Stimulated activated CD8-positive, alpha-beta memory T cell treated with anti-CD3 and anti-CD28 coated beads, Interleukin-7, amount 100 ng/mL, for 4 hours (primary cell): Measurements from ENCODE around the gene CCL18.
"Not testable (repeated sequence)": the region's sequence is repeated elsewhere in the genome, so short reads cannot be mapped to it uniquely, and the experiment has no call there.

Experiments
- DNase-seq, 2 donors: peaks; one replicate each; pipeline ENCODE4 v3.0.0-alpha.2; 2020; ENCODE audit warnings: low read depth in 2 of 2

Gene CCL18

DNA sequence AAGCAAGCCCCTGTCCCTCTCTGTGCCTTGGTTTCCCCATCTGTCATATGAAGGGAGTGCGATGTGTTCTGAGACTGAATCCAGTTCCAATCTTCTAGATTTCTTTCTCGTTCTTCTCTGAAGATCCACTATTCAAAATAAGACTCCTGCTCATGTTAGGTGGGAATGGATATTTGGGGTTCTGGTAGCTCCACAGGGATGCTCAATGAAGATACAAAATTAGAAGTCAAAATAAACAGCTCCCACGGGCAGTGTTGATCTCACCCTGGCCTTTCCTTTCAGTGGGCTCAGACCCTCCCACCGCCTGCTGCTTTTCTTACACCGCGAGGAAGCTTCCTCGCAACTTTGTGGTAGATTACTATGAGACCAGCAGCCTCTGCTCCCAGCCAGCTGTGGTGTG lies 40.2 kb downstream of the CCL18 start:
- not testable (repeated sequence) for DNase-seq

DNA sequence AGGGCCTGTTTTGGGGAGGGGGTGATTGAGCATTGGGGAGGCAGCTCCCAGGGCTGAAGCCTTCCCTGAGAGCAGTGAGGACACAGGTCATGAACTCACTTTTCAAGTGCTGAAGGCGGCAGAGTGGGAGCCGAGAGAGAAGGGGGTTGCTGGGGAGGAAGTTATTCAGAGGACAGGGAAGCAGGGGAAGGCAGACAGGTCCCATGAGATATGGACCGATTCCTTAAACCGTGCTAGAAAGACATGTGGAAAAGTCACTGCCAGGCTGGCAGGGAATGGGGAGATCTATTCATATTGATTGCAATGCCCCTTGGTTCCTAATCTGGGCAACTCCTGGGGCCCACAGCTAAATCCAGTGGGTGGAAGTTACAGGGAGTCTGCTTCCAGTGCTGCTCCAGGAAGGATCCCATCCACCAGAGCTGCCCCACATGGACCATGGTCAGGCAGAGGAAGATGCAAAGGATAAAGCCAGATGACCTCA lies 40.7 kb downstream of the CCL18 start:
- no peak for DNase-seq

DNA sequence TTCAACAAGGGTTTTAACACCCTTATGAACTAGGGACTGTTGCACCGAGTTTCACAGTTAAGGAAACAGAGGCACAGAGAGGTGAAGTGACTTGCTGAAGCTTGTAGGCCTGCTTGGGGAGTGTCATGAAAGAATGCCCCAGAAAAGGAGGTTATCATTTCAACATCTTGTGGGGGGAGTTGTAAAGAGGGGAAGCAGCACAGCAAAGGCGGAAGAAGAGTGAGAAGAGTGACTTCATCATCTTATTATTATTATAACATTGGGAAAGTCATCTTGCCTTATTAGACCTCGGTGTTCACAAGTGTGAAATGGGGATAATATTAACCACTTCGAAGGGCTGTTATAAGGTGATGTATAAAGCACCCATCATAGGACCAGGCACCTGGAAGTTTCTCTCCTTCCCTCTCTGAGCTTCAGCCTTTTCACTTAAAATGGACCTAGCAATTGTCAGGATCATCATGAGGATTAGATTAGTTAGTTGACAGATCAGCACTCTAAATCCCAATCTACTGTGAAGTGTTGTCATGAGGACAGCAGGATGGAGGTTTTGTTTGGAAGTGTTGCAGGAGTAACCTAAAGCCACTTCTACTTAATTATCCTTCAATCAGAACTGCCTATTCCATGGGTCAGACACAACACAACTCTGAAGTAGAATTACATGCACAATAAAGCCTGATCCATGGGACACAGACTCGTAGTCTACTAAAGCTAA lies 41.9 kb downstream of the CCL18 start:
- DNase-seq = no peak

DNA sequence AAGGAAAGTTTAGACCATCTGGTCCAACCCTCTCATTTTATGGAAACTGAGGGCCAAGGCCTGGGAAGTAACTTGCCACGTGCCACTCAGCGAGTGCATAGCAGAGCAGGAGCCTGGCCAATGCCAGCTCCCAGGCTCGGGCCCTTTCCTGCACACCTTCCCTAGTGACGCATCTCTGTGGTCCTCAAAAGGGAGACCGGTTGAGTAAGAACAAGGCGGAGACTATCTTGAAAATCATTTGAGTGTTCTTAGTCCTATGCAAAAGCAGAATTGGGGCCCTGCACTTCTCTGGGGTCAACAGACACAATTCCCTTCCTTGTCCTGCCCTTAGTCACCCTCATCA lies 42.4 kb downstream of the CCL18 start:
- no peak for DNase-seq

DNA sequence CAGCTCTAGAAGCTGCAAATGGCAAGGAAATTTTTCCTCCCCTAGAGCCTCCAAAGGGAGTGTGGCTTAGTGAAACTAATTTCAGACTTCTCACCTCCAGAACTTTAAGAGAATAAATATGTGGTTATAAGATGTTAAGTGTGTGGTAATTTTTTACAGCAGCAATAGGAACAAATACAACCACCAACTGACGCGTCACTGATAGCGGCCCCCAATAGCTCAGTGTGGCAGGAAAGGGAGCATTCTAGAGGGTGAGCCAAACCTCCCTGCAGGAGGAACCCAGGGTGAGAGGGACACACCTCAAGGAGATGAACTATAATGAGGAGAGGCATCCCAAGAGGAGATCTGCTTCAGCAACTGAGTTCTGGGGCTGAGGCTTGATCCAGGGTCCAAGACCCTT lies 43.6 kb downstream of the CCL18 start:
- DNase-seq = peak in 1 of 2 donors; percentile 26

DNA sequence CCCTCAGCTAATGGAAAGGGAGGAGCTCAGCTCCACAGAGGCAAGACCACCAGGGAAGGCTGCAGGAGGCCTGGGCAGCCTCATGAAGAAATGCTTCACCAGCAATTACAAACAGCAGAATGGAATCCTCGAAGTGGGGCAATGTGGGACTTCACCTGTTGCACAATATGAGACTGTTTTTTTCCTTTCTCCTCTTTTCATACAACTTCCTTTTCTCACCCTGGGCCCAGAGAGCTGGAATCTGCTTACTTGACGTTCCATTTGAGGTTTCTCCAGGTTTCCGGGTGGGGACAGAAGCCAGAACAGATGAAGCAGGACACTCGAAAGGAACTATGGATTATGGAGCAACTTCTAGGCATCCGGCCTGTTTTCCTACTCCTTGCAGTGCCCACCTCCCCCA lies 44.2 kb downstream of the CCL18 start:
- not testable (repeated sequence) for DNase-seq

DNA sequence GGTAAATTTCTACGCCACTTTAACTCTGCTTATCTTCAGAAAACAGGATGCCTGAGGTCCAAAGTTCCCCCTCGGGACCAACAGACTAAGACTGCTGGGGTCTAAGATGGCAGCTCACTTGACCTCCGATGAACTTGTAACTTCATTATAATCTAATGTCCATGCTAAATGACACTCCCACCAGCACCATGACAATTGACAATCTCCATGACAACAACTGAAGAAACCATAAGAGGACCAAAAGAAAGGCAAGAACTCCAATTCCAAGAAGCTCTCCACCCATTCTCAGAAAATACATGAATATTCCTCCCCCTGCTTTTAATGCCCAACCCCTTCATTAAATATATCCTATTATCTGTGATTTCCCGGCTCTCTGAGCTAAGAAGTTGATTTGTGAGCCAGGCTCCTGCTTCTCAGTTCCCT lies 47.0 kb downstream of the CCL18 start:
- no peak for DNase-seq

DNA sequence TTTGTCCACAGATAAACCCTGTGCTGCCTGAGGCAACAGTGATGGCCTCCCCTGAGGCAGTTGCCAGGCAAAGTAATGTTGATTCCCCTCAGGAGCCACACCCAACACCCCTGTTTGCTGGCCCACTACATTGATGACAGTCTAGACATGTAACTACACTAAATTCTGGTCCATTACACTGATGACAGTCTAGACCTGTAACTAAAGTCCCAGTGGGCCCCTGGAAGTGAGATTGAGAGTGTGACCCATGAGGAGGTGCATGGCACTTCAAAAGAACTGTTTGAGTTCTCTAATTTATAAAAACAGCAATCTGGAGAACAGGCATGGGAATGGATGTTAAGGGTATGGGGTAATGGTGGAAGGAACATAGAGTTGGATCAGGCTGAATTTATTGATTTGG lies 48.5 kb downstream of the CCL18 start:
- DNase-seq = no peak

DNA sequence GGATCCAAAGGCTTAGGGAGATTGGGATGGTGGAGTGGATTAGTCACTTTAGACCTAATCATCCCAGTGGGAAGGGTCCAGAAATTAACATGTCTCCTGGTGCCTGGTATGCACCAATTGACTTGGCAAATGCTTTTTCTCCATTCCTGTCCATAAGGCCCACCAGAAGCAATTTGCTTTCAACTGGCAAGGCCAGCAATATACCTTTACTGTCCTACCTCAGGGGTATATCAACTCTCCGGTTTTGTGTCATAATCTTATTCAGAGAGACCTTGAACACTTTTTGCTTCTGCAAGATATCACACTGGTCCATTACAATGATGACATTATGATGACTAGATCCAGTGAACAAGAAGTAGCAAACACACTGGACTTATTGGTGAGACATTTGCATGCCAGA lies 49.1 kb downstream of the CCL18 start:
- DNase-seq = not testable (repeated sequence)

DNA sequence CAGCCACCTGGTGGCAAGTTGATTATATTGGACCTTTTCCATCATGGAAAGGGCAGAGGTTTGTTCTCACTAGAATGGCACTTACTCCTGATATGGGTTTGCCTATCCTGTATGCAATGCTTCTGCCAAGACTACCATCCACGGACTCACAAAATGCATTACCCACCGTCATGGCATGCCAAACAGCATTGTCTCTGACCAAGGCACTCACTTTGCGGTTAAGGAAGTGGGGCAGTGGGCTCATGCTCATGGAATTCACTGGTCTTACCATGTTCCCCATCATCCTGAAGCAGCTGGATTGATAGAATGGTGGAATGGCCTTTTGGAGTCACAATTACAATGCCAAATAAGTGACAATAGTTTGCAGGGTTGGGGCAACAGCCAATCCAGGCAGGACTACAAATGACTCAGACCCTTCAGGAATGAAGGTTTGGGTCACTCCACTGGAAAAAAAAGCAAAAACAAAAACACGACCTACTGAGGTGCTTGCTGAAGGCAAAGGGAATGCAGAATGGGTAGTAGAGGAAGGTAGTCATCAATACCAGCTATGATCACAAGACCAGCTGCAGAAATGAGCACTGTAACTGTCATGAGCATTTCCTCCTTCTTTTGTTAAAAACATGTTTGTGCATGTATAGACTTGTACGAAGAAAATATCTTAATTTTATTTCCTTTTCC lies 51.0 kb downstream of the CCL18 start:
- DNase-seq = not testable (repeated sequence)

DNA sequence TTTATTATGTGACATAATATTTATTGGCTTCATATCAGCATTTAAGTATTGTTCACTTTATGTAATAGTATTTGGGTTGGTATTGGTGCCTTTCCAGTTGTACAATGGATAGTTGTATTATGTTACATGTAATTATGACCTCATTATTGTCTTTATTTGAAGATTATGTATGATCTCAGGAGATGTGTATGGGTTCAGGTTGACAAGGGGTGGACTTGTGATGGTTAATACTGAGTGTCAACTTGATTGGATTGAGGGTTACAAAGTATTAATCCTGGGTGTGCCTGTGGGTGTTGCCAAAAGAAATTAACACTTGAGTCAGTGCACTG lies 51.5 kb downstream of the CCL18 start:
- DNase-seq = not testable (repeated sequence)

DNA sequence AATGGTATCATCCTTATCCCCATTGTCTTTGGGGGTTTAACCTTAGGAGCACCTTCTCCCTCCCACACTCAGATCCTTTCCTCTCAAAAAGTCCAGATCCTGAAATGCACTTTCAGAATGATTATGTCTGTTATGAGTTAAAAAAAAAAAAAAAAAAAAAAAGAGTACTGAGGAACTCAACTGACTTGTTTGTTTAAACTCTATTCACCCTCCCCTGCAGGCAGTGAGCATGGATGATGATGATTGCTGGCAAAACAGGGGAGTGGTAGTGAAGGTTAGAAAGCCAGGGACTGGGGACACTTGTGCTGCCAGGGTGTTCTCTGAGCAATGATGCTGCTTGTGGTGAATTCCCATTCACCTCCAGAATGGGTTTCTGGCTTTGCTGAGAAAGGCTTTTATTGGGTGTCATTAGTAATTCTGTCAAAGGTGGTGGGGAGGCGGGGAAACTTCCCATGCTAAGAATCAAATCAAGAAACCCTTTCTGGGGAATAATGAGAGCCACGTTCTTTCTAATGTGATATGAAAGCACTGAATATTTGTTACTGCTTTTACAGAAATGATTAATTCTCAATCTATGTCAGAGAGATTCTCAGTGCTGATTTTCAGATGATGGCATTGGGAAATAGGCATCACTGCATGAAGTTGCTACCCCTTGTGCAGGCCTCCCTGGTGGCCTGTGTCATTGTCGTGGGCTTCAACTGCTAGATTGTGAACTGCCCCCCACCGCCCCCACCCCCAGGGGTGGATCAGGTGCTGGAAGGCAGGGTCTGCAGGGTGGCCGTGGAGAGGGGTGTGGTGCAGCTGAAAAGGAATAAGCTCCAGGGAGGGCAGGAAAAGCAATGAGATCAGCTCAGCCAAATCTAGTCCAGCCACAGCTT lies 53.7 kb downstream of the CCL18 start:
- DNase-seq = no peak

DNA sequence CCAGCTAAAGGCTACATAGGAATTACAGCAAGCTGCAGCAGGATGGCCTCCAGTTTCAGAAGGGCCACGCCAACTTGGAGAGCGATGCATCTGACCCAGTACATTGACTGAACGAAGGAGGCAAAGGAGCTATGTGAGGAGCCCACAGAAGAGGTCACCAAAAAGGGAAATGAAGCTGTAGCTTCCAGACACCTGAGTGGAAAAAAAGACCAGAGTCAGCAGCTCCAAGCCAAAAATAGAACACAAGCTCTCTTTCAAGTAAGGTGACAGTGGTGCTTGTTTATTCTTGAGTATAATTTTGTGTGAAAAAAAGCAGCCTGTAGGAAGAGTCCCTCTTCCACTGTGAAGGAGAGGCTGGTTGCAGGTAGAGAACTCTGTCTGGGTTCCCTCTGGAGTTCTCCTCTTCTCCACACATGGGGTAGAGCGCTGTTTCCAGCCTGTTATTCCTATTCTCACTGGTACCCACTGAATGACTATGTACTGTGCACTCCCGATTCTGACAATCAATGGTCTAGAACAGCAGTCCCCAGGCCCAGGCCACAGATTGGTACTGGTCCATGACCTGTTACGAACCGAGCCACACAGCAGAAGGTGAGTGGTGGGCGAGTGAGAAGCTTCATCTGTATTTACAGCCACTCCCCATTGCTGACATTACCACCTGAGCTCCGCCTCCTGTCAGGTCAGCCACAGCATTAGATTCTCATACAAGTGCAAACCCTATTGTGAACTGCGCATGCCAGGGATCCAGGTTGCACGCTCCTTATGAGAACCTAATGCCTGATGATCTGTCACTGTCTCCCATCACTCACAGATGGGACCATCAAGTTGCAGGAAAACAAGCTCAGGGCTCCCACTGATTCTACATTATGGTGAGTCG lies 54.6 kb downstream of the CCL18 start:
- no peak for DNase-seq

DNA sequence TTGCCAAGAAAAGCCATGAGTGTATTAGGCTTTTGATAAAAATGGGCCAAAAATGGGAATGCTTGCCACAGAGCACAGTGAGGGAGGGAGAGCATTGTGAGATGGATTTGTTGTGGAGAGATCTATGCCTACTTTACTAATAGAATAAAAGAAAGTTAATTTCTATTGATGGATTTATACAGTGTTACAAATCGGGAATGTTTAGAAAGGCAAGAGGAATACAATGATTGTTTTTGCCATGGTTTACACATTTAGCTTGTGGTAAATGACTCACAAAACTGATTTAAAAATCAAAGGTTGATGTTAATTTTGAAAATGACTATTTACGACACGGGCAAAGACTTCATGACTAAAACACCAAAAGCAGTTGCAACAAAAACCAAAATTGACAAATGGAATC lies 56.1 kb downstream of the CCL18 start:
- DNase-seq = no peak

DNA sequence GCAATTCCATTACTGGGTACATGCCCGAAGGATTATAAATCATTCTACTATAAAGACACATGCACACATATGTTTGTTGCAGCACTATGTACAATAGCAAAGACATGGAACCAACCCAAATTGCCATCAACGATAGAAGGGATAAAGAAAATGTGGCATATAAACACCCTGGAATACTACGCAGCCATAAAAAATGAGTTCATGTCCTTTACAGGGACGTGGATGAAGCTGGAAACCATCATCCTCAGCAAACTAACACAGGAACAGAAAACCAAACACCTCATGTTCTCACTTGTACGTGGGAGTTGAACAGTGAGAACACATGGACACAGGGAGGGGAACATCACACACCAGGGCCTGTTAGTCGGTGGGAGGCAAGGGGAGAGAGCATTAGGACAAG lies 57.0 kb downstream of the CCL18 start:
- not testable (repeated sequence) for DNase-seq
